Stimulated activated CD4-positive, alpha-beta T cell treated with anti-CD3 and anti-CD28 coated beads, TNF-alpha, amount 100 ng/mL, for 4 hours (primary cell): ENCODE measurements around the gene INPP4A.

Source experiments
- DNase-seq, 3 experiments: peaks; one replicate each; pipeline ENCODE4 v3.0.0-alpha.2; 2020; ENCODE audit warnings: low read depth in 3 of 3

INPP4A gene

GRCh38 chr2:98436734-98437133 lies 7.9 kb upstream of the INPP4A start:
- no peak for DNase-seq

- no peak for DNase-seq
Observed at GRCh38 chr2:98438190-98439133, 6.2 kb upstream of the INPP4A start.

- DNase-seq = no peak
Observed at GRCh38 chr2:98441706-98442450, 2.8 kb upstream of the INPP4A start.

DNA sequence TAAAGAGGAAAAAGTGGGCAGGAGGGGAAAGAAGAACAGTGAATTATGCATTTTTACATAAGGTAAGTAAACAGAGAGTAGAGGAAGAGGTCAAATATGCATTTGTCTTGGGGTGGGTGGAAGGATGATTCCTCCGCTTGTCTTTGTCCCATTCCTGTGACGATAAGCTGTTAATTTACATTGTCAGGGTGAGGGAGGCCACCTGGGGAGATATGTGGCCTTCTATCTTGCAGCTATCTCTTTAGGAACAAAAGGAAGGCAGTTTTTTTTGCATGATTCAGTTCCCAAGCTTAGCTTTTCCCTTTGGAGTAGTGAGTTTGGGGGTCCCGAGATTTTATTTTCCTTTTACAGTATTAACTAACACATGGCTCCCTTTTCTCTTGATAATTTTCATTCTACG lies 2.2 kb upstream of the INPP4A start:
- DNase-seq = no peak

DNA sequence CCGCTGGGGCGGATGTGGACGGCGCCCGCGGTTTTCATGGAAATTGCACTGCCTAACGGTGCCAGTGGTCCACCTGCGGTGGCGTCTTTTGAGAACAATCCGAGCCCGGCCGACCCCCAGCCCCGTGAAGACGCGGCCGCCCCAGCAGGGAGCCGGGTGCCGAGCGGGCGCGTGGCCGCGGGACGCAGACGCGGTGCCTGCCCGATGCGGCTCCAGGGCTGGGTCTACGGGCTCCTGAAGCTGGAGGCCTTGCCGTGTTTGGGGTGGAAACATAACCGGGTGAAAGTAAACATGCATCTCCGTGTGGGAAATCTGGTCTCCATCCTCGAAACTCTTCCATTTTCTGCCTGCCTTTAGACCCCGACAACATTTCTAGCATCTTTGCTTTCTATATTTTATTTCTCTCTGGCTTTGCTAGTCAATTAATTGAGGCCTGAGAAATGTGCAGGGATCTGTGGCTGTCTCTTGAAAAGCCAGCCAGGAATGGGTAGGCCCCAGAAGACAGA lies 572 bp downstream of the INPP4A start:
- no peak for DNase-seq

- DNase-seq = no peak
Observed at GRCh38 chr2:98445683-98446581, 1.3 kb downstream of the INPP4A start.

- DNase-seq = no peak
Observed at GRCh38 chr2:98446850-98447249, 2.2 kb downstream of the INPP4A start.

GRCh38 chr2:98448441-98449145 lies 3.9 kb downstream of the INPP4A start:
- DNase-seq = no peak

GRCh38 chr2:98452396-98453027 lies 7.9 kb downstream of the INPP4A start:
- DNase-seq = no peak

DNA sequence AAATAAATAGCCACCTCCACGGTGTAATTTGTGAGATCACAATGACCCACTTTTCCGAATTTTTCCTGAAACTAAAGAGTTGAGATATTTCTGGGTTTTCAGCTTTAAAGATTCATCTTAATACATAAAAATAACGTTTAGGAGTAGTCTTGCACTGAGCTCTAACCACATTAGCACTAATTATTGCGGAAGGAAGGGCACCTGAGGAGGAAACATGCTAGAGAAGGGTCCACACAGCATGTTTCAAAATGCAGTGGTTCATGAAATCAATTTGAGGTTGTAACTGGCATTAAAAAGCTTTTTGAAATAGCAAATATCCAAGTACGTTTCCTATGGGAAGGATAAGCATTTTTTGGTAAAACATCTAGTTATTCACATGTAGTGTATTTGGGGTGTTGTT lies 8.4 kb downstream of the INPP4A start:
- no peak for DNase-seq

DNA sequence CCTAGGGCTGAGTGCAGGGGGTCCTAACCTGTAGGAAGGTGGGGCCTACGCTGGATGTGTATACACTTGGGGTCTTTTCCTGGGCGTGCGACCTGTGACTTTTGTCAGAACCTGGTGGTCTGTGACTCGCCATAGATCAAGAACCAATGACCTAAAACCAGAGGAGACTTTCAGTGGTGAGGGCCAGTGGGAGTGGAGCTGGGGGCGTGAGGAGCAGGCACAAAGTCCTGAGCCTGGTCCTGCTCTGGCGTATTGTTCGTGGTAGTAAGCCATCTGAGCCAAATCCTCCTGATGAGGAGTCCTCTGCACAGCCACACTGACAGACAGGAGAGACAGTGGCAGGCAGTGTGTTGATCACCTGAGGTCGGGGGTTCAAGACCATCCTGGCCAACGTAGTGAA lies 8.9 kb downstream of the INPP4A start:
- DNase-seq = no peak

DNA sequence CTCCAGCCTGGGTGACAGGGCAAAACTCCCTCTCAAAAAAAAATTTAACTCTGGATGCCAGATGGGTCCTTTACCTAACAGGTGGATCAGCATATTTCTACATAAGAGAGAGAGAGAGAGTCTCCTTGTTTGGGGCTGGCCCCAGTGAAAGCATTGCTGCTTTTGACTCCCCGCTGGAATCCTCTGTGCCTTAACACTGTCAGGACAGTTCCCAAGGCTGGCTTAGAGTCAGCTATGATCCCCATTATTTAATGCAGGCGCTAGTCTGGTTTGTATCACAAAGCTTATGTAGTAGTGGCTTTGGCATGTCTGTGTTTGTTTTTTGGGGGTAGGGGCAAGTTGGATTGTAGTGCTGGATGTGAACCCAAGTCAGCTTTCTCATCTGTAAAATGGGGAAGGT lies 9.4 kb downstream of the INPP4A start:
- DNase-seq = no peak

- DNase-seq = no peak
Observed at GRCh38 chr2:98454500-98455235, 10.0 kb downstream of the INPP4A start.

- DNase-seq = no peak
Observed at GRCh38 chr2:98455494-98455976, 10.9 kb downstream of the INPP4A start.

- no peak for DNase-seq
Observed at GRCh38 chr2:98457045-98457696, 12.5 kb downstream of the INPP4A start.

DNA sequence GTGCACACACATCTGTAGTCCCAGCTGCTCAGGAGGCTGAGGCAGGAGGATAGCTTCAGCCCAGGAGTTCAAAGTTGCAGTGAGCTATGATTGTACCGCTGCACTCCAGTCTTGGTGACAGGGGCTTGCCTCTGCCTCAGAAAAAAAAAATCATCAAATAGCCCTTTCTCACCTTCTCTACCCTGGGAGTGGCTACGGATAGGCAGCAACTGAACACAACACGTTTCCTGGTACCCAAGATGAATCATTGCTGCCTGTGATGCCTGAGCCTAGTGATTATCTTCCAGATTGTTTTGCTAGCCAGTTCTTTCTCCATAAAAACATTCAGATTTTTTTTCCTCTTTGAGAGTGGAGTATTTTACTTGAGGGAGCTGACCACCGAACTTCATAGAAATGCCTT lies 13.5 kb downstream of the INPP4A start:
- DNase-seq = no peak

DNA sequence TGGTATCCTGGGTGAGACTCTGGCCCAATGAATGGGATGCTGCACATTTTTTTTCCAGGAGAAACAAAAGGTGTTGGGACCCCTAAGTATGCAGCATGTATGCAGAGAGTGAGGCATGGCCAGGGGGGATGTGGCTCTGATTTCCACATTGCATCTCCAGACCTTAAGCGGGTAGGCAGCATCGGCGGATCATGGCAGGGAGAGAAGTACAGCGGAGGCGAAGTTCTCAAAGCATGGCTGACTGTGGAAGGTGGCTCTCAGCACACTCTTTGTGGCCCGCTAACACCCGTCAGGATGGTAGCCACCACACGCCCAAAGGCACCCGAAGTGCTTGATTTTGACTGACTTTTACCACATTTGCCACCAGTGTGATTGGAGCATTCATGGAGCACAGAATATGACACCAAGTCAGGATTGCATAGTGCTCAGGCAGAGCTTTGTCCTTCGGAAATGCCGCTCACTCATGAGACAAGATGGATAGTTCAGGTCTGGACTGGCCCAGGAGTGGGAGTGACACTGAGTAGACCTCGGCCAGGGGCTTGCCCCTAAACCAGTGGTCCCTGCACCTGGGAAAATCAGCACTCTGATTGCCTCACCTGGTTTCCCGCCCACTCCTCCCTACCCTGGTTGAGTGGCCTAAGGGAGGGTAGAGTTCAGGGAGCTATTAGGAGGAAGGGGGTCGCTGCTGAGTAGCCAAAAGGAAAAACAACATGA lies 14.2 kb downstream of the INPP4A start:
- DNase-seq = no peak

- no peak for DNase-seq
Observed at GRCh38 chr2:98459496-98460175, 15.0 kb downstream of the INPP4A start.
